ENCODE measurements around the gene NEDD9.

GRCh38 chr6:11266926-11267325 lies 34.5 kb upstream of the NEDD9 start:
- TF ChIP-seq CTCF (IDR thresholded peaks at IDR 0.05 in 2 of 3, conservative IDR thresholded peaks at IDR 0.05 in 1 of 3; ENCODE audit: borderline replicate concordance in 1 of 3, insufficient read depth in 1 of 3, low read depth in 2 of 3, low read length in 2 of 3) (no peak), POLR2AphosphoS5 (IDR thresholded peaks at IDR 0.05; ENCODE audit: low read depth, low read length) (no peak), YY1 (IDR thresholded peaks at IDR 0.05; ENCODE audit: extremely low read depth, insufficient replicate concordance, low read depth, low read length) (no peak), SP1 (IDR thresholded peaks at IDR 0.05; ENCODE audit: low read depth) (no peak)

Measured in HCT116 (cell line).